Activated CD8-positive, alpha-beta T cell treated with anti-CD3 and anti-CD28 coated beads for 36 hours (primary cell): ENCODE results near the gene ZEB1. TPM values are rescaled to one million over a fixed set of nuclear protein-coding genes. Genes with fewer than 3 reads are reported as not detected.

Experiments used
- ATAC-seq: fragments of 200-7000 bp; cut with Tn5 transposase; one replicate; pipeline ENCODE4 v1.10.0; 2021; ENCODE audit warnings: mild to moderate bottlenecking, moderate library complexity
- CTCF ChIA-PET: fragments of 350-600 bp; sonication (Branson Sonifier 250); formaldehyde crosslinking; loops from one replicate; lab custom pipeline; 2021; ENCODE audit warnings: antibody characterized with exemption; lab: Charles Lee
- POLR2A ChIA-PET: fragments of 350-600 bp; sonication (Branson Sonifier 250); formaldehyde crosslinking; loops from one replicate; lab custom pipeline; 2021; ENCODE audit warnings: antibody characterized with exemption; lab: Charles Lee
- DNase-seq: peaks from one replicate; pipeline ENCODE4 v3.0.0-alpha.2; 2020
- H3K27ac Mint-ChIP-seq: one replicate; pipeline ENCODE4 v1.8.0; 2021; ENCODE audit warnings: mild to moderate bottlenecking, mixed read lengths
- H3K27me3 Mint-ChIP-seq: one replicate; pipeline ENCODE4 v1.8.0; 2021; ENCODE audit warnings: mixed read lengths
- H3K36me3 Mint-ChIP-seq: one replicate; pipeline ENCODE4 v1.8.0; 2021; ENCODE audit warnings: low read depth, mixed read lengths
- H3K4me1 Mint-ChIP-seq: one replicate; pipeline ENCODE4 v1.8.0; 2021; ENCODE audit warnings: low read depth, mixed read lengths
- H3K4me3 Mint-ChIP-seq: one replicate; pipeline ENCODE4 v1.8.0; 2021; ENCODE audit warnings: mild to moderate bottlenecking, moderate library complexity, mixed read lengths
- H3K9me3 Mint-ChIP-seq: one replicate; pipeline ENCODE4 v1.8.0; 2021; ENCODE audit warnings: mixed read lengths
- CTCF ChIP-seq: fragments of 200-600 bp; IDR thresholded peaks from one replicate; pipeline ENCODE4 v1.8.0; 2022; ENCODE audit warnings: antibody characterized with exemption, mild to moderate bottlenecking
- intact Hi-C: fragments of 100-400 bp; cut with micrococcal nuclease; formaldehyde crosslinking; loops from one replicate; pipeline ENCODE4 v1.10.0; 2022
- total RNA-seq, 2 experiments: library from RNA; stranded (reverse); gene quantifications; one replicate each; pipeline ENCODE4 v1.2.3, GENCODE V29; 2021

Gene ZEB1
- total RNA-seq, 2 experiments from 2014 or later, result 28.4 to 29.7 TPM

- Mint-ChIP-seq H3K9me3 (no peaks in the 10 kb centered on the region), H3K27ac (no peak overlapping the region)
These were observed 76.7 kb downstream of the ZEB1 start for GRCh38 chr10:31395695-31396094.

GRCh38 chr10:31396376-31396775, 77.4 kb downstream of the ZEB1 start:
- DNase-seq (no peak), ATAC-seq (no peak)
- ChIA-PET POLR2A (no interaction called here), CTCF (no interaction called here)
- peaks cover 10% of the 10 kb centered on the region for H3K36me3 Mint-ChIP-seq
- H3K27ac Mint-ChIP-seq, result no peak overlapping the region
- no peak for TF ChIP-seq CTCF
- intact Hi-C loops, result no loop called here
- no peaks in the 10 kb centered on the region for H3K27me3 Mint-ChIP-seq
- peaks cover 47% of the 10 kb centered on the region for H3K4me1 Mint-ChIP-seq
- no peaks in the 10 kb centered on the region for H3K9me3 Mint-ChIP-seq
- H3K4me3 Mint-ChIP-seq, result no peak overlapping the region

More at GRCh38 chr10:31395695-31396094, 76.7 kb downstream of the ZEB1 start:
- ChIA-PET CTCF (no interaction called here), POLR2A (no interaction called here)
- ATAC-seq (no peak), DNase-seq (no peak)
- TF ChIP-seq CTCF, result no peak
- Mint-ChIP-seq H3K27me3 (no peaks in the 10 kb centered on the region), H3K4me3 (no peak overlapping the region), H3K36me3 (peaks cover 15% of the 10 kb centered on the region), H3K4me1 (peaks cover 45% of the 10 kb centered on the region)
- intact Hi-C loops, result no loop called here

- Mint-ChIP-seq H3K27me3 (no peaks in the 10 kb centered on the region), H3K4me1 (peaks cover 54% of the 10 kb centered on the region), H3K27ac (no peak overlapping the region), H3K4me3 (no peak overlapping the region), H3K9me3 (no peaks in the 10 kb centered on the region), H3K36me3 (peaks cover 12% of the 10 kb centered on the region)
- intact Hi-C loops, result no loop called here
- ChIA-PET POLR2A (no interaction called here), CTCF (no interaction called here)
- no peak for TF ChIP-seq CTCF
- no peak for DNase-seq
- ATAC-seq, result no peak
These were observed 78.8 kb downstream of the ZEB1 start for GRCh38 chr10:31397852-31398251.

- DNase-seq (no peak), ATAC-seq (no peak)
- Mint-ChIP-seq H3K4me3 (no peak overlapping the region), H3K9me3 (no peaks in the 10 kb centered on the region), H3K27me3 (no peaks in the 10 kb centered on the region), H3K4me1 (peaks cover 50% of the 10 kb centered on the region), H3K36me3 (peaks cover 12% of the 10 kb centered on the region), H3K27ac (no peak overlapping the region)
- intact Hi-C loops, result no loop called here
- POLR2A ChIA-PET, result no interaction called here
- no peak for TF ChIP-seq CTCF
- CTCF ChIA-PET, result no interaction called here
These were observed 80.2 kb downstream of the ZEB1 start for GRCh38 chr10:31399171-31399570.

- no peak overlapping the region for H3K27ac Mint-ChIP-seq
- no peaks in the 10 kb centered on the region for H3K27me3 Mint-ChIP-seq
- ChIA-PET CTCF (no interaction called here), POLR2A (no interaction called here)
- H3K9me3 Mint-ChIP-seq, result no peaks in the 10 kb centered on the region
- intact Hi-C loops, result no loop called here
- H3K36me3 Mint-ChIP-seq, result peaks cover 14% of the 10 kb centered on the region
- ATAC-seq (no peak), DNase-seq (no peak)
- H3K4me3 Mint-ChIP-seq, result no peak overlapping the region
- no peak for TF ChIP-seq CTCF
- peaks cover 50% of the 10 kb centered on the region for H3K4me1 Mint-ChIP-seq
These were observed 80.6 kb downstream of the ZEB1 start for GRCh38 chr10:31399631-31400030.
